Neural progenitor cell (in vitro differentiated cells): ENCODE measurements around the gene DGUOK. TPM values are rescaled to one million over a fixed set of nuclear protein-coding genes. Genes with fewer than 3 reads are reported as not detected.

Source experiments
- DNase-seq: peaks from one replicate; pipeline ENCODE4 v3.0.0-alpha.2; 2016; ENCODE audit warnings: low spot score
- H2AFZ ChIP-seq: fragments of 200-600 bp; sonication (generic); replicated peaks from 2 replicates; pipeline ENCODE4 v1.6.1; 2016; ENCODE audit warnings: antibody characterized with exemption
- H3F3A ChIP-seq: fragments of 200-600 bp; sonication (generic); 2 replicates; pipeline ENCODE4 v1.6.1; 2016; ENCODE audit warnings: antibody characterized with exemption, low read depth
- H3K27ac ChIP-seq: fragments of 200-600 bp; sonication (generic); 2 replicates; pipeline ENCODE4 v1.5.1; 2016; ENCODE audit warnings: mild to moderate bottlenecking
- H3K27me3 ChIP-seq: fragments of 200-600 bp; sonication (generic); 2 replicates; pipeline ENCODE4 v1.6.1; 2016; ENCODE audit warnings: mild to moderate bottlenecking, moderate library complexity
- H3K36me3 ChIP-seq: fragments of 200-600 bp; sonication (generic); 2 replicates; pipeline ENCODE4 v1.5.1; 2016
- H3K4me1 ChIP-seq: fragments of 200-600 bp; sonication (generic); 2 replicates; pipeline ENCODE4 v1.6.1; 2016; ENCODE audit warnings: mixed run types
- H3K4me2 ChIP-seq: fragments of 200-600 bp; sonication (generic); 2 replicates; pipeline ENCODE4 v1.6.1; 2016
- H3K4me3 ChIP-seq: fragments of 200-600 bp; sonication (generic); 2 replicates; pipeline ENCODE4 v1.5.1; 2016
- H3K79me2 ChIP-seq: fragments of 200-600 bp; sonication (generic); 2 replicates; pipeline ENCODE4 v1.6.1; 2016; ENCODE audit warnings: low read depth
- H3K9ac ChIP-seq: fragments of 200-600 bp; sonication (generic); 2 replicates; pipeline ENCODE4 v1.6.1; 2016
- H3K9me3 ChIP-seq: fragments of 200-600 bp; sonication (generic); 2 replicates; pipeline ENCODE4 v1.5.1; 2016; ENCODE audit warnings: low read depth
- H4K20me1 ChIP-seq: fragments of 200-600 bp; sonication (generic); 2 replicates; pipeline ENCODE4 v1.6.1; 2016; ENCODE audit warnings: low read depth
- H3K27ac Mint-ChIP-seq: 3 replicates; pipeline ENCODE4 v1.8.0; 2021; ENCODE audit warnings: mixed read lengths
- H3K27me3 Mint-ChIP-seq: 2 replicates; pipeline ENCODE4 v1.8.0; 2022; ENCODE audit warnings: low read depth, mild to moderate bottlenecking, inconsistent platforms, moderate library complexity, mixed read lengths; ENCODE audit not compliant: insufficient read depth
- H3K36me3 Mint-ChIP-seq: 3 replicates; pipeline ENCODE4 v1.8.0; 2021; ENCODE audit warnings: mixed read lengths
- H3K4me1 Mint-ChIP-seq: 3 replicates; pipeline ENCODE4 v1.8.0; 2021; ENCODE audit warnings: mixed read lengths
- H3K4me3 Mint-ChIP-seq: 3 replicates; pipeline ENCODE4 v1.8.0; 2021; ENCODE audit warnings: mild to moderate bottlenecking, moderate library complexity, mixed read lengths
- H3K9me3 Mint-ChIP-seq: 3 replicates; pipeline ENCODE4 v1.8.0; 2020; ENCODE audit warnings: mixed read lengths
- CTCF ChIP-seq: fragments of 200-600 bp; sonication (generic); IDR thresholded peaks from 2 replicates; pipeline ENCODE4 v1.5.1; 2017; ENCODE audit warnings: antibody characterized with exemption, mild to moderate bottlenecking
- EZH2 ChIP-seq: fragments of 200-600 bp; sonication (generic); IDR thresholded peaks from 2 replicates; pipeline ENCODE4 v1.6.1; 2017; ENCODE audit warnings: antibody characterized with exemption, mild to moderate bottlenecking, moderate library complexity
- EZH2phosphoT487 ChIP-seq: fragments of 200-600 bp; sonication (generic); IDR thresholded peaks from 2 replicates; pipeline ENCODE4 v1.6.1; 2017; ENCODE audit warnings: antibody characterized with exemption
- total RNA-seq: library from RNA; depleted of rRNA; stranded (reverse); fragments of >200 nt; gene quantifications from 2 replicates; pipeline ENCODE4 v1.2.3, GENCODE V29; 2015; ENCODE audit warnings: low replicate concordance

Gene DGUOK
- total RNA-seq, 1 donor from 2014 or later: 79.0 TPM

- H3K36me3 Mint-ChIP-seq: no peaks in the 10 kb centered on the region
- Histone ChIP-seq H3K9me3 (no peaks in the 10 kb centered on the region), H2AFZ (no peak overlapping the region), H3K9ac (no peak overlapping the region), H3F3A (peaks cover 4% of the 10 kb centered on the region), H3K36me3 (no peaks in the 10 kb centered on the region), H3K4me2 (no peak overlapping the region), H3K4me1 (peaks cover 3% of the 10 kb centered on the region), H3K27ac (no peak overlapping the region), H3K79me2 (peaks cover 10% of the 10 kb centered on the region), H3K27me3 (peaks cover 22% of the 10 kb centered on the region), H4K20me1 (peaks cover under 1% of the 10 kb centered on the region), H3K4me3 (no peak overlapping the region)
- no peak for TF ChIP-seq EZH2phosphoT487
- no peak for TF ChIP-seq CTCF
- TF ChIP-seq EZH2: no peak
- peaks cover 2% of the 10 kb centered on the region for H3K27me3 Mint-ChIP-seq
- DNase-seq: no peak
- no peaks in the 10 kb centered on the region for H3K9me3 Mint-ChIP-seq
- H3K4me3 Mint-ChIP-seq: no peak overlapping the region
- no peak overlapping the region for H3K27ac Mint-ChIP-seq
- H3K4me1 Mint-ChIP-seq: peaks cover 10% of the 10 kb centered on the region
These were observed 4.0 kb upstream of the DGUOK start for GRCh38 chr2:73922681-73923080.

DNA sequence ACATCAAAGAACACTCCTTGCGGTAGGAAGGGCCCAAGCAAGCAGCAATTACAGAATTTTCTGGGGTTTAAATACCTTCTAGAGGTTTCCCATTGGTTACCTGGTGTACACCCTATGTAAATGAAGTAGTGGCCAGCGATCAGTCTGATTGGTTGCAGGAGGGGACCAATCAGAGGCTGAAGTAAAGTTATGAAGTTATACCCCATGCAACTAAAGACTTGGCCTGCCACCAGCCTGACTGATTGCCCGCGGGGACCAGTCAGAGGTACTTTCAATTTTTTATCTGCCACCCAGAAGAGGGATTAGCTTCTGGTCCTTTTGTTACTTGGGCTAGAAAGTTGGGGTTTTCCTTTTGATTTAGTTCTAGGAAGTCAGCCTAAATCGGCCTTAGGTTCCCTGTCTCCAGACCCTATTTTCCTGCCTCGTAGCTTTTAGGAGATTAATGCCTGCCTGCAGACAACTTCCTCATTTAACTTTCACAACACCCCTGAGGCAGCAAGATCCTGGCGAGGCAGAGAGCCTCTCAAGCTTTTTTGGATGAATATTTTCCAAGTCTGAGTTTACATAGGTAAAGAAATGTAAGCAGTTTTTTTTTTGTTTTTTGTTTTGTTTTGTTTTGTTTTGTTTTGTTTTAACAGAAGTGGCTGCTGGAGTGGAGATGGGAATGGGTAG, 1.5 kb upstream of the DGUOK start:
- Mint-ChIP-seq H3K36me3 (peaks cover 2% of the 10 kb centered on the region), H3K4me1 (peaks cover 27% of the 10 kb centered on the region), H3K4me3 (no peak overlapping the region), H3K9me3 (no peaks in the 10 kb centered on the region), H3K27me3 (peaks cover 2% of the 10 kb centered on the region), H3K27ac (no peak overlapping the region)
- Histone ChIP-seq H3K4me3 (no peak overlapping the region), H3K9me3 (no peaks in the 10 kb centered on the region), H4K20me1 (peaks cover 25% of the 10 kb centered on the region), H3K27ac (no peak overlapping the region), H3F3A (peaks cover 4% of the 10 kb centered on the region), H3K36me3 (no peaks in the 10 kb centered on the region), H3K4me1 (peaks cover 14% of the 10 kb centered on the region), H3K27me3 (peaks cover 14% of the 10 kb centered on the region), H3K9ac (no peak overlapping the region), H2AFZ (no peak overlapping the region), H3K79me2 (peaks cover 35% of the 10 kb centered on the region), H3K4me2 (no peak overlapping the region)
- no peak for TF ChIP-seq EZH2
- DNase-seq: no peak

DNA sequence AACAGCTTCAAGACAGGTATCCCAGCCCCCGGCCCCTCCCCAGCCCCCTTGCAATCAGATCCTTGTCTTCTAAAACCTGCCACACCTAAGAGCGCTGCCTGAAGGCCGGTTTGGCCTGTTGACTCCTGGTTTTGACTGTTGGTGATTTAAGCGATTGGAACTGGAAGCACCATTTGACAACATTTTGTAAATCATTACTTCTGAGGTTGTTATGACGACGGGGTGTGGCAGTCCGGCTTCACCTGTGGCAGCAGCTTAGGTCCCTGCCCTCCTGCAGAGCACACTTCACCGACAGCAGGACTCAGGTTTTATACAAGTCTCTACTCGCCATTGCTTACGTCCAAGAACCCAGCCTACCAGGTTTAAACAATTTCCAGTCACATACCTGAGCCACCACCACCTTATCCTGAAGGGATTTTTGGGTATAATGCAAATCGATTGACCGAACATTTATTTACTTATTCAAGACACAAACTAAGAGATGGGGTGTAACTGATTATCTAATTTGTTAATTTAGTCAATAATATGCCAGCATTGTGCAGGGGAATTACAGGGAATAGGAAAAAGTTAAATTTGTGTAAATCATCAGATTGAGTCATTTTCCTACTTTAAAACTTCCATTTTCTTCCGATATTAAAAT, 707 bp upstream of the DGUOK start:
- Histone ChIP-seq H3K4me1 (peaks cover 14% of the 10 kb centered on the region), H4K20me1 (peaks cover 33% of the 10 kb centered on the region), H3K9ac (no peak overlapping the region), H3K9me3 (no peaks in the 10 kb centered on the region), H3K36me3 (no peaks in the 10 kb centered on the region), H3K27ac (no peak overlapping the region), H3K4me2 (peak overlapping the region; percentile 85), H2AFZ (peak overlapping the region; percentile 74), H3F3A (peaks cover 4% of the 10 kb centered on the region), H3K27me3 (peaks cover 14% of the 10 kb centered on the region), H3K4me3 (peak overlapping the region; percentile 83), H3K79me2 (peaks cover 43% of the 10 kb centered on the region)
- TF ChIP-seq EZH2 (no peak), CTCF (no peak), EZH2phosphoT487 (no peak)
- Mint-ChIP-seq H3K27ac (peak overlapping the region; percentile 22), H3K27me3 (peaks cover 2% of the 10 kb centered on the region), H3K4me3 (peak overlapping the region; percentile 94), H3K9me3 (no peaks in the 10 kb centered on the region), H3K36me3 (peaks cover 2% of the 10 kb centered on the region), H3K4me1 (peaks cover 24% of the 10 kb centered on the region)
- no peak for DNase-seq

DNA sequence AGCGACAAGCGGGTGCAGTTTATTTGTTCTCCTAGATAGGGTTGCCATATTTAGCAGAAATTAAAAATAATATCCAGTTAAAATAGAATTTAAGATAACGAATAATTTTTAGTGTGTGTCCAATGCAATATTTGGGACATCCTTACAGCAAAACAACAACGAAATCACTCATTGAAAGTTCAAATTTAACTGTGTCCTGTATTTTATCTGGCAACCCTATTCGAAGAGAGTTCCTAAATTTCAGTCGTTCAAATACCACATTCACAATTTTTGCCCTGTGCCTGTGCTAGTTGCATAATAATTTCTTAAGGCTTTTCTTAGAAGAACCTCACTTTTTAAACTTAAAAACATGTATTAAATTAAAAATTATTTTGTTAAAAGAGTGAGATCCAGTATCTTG, 664 bp downstream of the DGUOK start:
- H3K27me3 Mint-ChIP-seq: peaks cover 2% of the 10 kb centered on the region
- Histone ChIP-seq H3K4me1 (peaks cover 14% of the 10 kb centered on the region), H3K4me3 (peak overlapping the region; percentile 83), H3K4me2 (peak overlapping the region; percentile 85), H2AFZ (no peak overlapping the region), H3F3A (peaks cover 4% of the 10 kb centered on the region), H3K36me3 (no peaks in the 10 kb centered on the region), H3K9me3 (no peaks in the 10 kb centered on the region), H3K79me2 (peaks cover 56% of the 10 kb centered on the region), H3K9ac (peak overlapping the region; percentile 95), H4K20me1 (peaks cover 46% of the 10 kb centered on the region), H3K27me3 (peaks cover 14% of the 10 kb centered on the region), H3K27ac (peak overlapping the region; percentile 3)
- H3K9me3 Mint-ChIP-seq: no peaks in the 10 kb centered on the region
- H3K4me1 Mint-ChIP-seq: peaks cover 22% of the 10 kb centered on the region
- TF ChIP-seq CTCF: no peak
- TF ChIP-seq EZH2: no peak
- no peak for TF ChIP-seq EZH2phosphoT487
- H3K27ac Mint-ChIP-seq: peak overlapping the region; percentile 84
- peaks cover 4% of the 10 kb centered on the region for H3K36me3 Mint-ChIP-seq
- no peak for DNase-seq
- peak overlapping the region; percentile 94 for H3K4me3 Mint-ChIP-seq
